NB4 (cell line): ENCODE data around the gene SEPHS1.
A peak's percentile ranks its signal among the peaks of the same experiment; 100 is the strongest.

ENCODE experiments used
- DNase-seq: peaks from one replicate; pipeline ENCODE4 v3.0.0; 2010; ENCODE audit warnings: low read depth
- H3K4me3 ChIP-seq: one replicate; pipeline ENCODE4 v1.5.1; 2011; ENCODE audit warnings: mild to moderate bottlenecking, low read depth, low read length, moderate library complexity
- MYC ChIP-seq: IDR thresholded peaks from 2 replicates; pipeline ENCODE4 v1.6.1; 2011; ENCODE audit warnings: low read depth, low read length
- POLR2A ChIP-seq: IDR thresholded peaks from 2 replicates; pipeline ENCODE4 v1.6.1; 2011; ENCODE audit warnings: mild to moderate bottlenecking; ENCODE audit not compliant: insufficient read length; ENCODE audit errors: extremely low read depth
- TF ChIP-seq, protein P1 (sequence below): IDR thresholded peaks from one replicate; pipeline ENCODE4 v1.5.1; 2012; ENCODE audit warnings: low read depth, low read length
- TF ChIP-seq, protein P2 (sequence below): IDR thresholded peaks from 2 replicates; pipeline ENCODE4 v1.6.1; 2011; ENCODE audit warnings: low read depth, low read length

SEPHS1 gene

DNA sequence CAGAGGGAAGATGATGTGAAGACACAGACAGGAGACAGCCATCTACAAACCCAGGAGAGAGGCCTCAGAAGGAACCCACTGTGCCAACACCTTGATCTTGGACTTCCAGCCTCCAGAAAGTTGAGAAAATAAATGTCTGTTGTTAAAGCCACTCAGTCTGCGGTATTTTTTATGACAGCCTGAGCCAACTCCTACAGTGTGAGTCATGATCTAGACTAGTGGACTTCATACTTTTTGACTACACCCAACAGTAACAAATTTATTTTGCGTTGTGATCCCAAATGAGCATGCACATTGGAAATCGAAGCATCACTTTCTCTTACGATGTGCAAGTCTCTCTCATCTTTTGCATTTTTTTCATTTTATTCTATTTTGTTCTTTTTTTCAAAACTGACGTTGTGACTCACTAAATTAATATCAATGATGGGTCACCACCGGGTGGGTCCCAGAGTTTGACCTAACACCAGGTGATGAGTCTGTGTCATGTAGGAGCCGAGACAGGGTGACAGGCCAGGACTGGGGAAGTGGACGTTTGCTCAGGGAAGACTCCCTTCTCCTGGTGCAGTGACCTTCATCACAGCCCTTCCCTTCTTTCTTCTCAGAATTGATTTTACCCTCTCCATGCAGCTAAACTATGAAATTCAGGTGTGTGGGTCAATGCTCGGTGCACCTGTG lies 77.1 kb downstream of the SEPHS1 start:
- peak; percentile 35 for DNase-seq
- TF ChIP-seq POLR2A, result no peak
- TF ChIP-seq, protein P1, sequence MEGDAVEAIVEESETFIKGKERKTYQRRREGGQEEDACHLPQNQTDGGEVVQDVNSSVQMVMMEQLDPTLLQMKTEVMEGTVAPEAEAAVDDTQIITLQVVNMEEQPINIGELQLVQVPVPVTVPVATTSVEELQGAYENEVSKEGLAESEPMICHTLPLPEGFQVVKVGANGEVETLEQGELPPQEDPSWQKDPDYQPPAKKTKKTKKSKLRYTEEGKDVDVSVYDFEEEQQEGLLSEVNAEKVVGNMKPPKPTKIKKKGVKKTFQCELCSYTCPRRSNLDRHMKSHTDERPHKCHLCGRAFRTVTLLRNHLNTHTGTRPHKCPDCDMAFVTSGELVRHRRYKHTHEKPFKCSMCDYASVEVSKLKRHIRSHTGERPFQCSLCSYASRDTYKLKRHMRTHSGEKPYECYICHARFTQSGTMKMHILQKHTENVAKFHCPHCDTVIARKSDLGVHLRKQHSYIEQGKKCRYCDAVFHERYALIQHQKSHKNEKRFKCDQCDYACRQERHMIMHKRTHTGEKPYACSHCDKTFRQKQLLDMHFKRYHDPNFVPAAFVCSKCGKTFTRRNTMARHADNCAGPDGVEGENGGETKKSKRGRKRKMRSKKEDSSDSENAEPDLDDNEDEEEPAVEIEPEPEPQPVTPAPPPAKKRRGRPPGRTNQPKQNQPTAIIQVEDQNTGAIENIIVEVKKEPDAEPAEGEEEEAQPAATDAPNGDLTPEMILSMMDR, result no peak
- TF ChIP-seq, protein P2, sequence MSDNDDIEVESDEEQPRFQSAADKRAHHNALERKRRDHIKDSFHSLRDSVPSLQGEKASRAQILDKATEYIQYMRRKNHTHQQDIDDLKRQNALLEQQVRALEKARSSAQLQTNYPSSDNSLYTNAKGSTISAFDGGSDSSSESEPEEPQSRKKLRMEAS, result no peak
- TF ChIP-seq MYC, result no peak
- no peak overlapping the region for H3K4me3 ChIP-seq

DNA sequence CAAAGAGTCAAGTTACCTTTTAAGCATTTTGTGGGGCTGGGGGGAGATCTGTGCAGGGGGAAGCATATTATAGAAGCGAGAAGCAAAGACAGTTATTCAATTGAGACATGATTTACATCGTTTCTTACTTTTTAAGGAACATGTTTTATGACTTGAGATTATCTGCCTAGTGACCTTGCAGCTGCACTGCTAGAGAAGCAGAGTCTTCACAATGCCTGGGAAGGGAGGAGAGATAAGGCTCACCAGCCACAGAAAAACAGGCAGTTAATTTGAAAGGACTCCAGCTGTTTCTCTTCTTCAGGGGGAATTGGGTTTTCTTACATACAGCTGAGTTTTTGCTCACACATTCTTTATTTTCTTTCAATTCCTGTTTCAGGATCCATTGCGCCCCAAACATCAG lies 79.3 kb downstream of the SEPHS1 start:
- peak; percentile 7 for DNase-seq
- no peak for TF ChIP-seq MYC
- TF ChIP-seq POLR2A, result no peak
- TF ChIP-seq, protein P1, result no peak

DNA sequence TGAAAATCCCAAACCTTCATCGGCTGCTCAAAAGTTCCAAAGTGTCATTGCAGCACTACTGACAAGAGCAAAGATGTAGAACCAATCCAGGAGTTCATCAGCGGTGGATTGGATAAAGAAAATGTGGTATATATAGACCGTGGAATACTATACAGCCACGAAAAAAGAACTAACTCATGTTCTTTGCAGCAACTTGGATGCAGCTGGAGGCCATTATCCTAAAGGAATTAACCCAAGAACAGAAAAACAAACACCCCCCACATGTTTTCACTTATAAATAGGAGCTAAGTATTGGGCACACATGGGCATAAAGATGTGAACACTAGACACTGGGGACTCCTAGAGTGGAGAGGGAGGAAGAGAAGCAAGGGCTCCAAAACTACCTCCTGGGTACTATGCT lies 79.8 kb downstream of the SEPHS1 start:
- TF ChIP-seq, protein P2, result no peak
- no peak for DNase-seq
- H3K4me3 ChIP-seq, result no peak overlapping the region

More for the DNA sequence above, 79.3 kb downstream of the SEPHS1 start:
- no peak overlapping the region for H3K4me3 ChIP-seq
